ENCODE measurements around the gene PTPRZ1.

The PTPRZ1 gene

GRCh38 chr7:121953164-121953563 lies 80.2 kb downstream of the PTPRZ1 start:
- no peaks in the 10 kb centered on the region for H3K79me2 ChIP-seq (ENCODE audit: low read length)
- no peaks in the 10 kb centered on the region for H3K4me1 ChIP-seq (ENCODE audit: low read length)
- H3K27ac ChIP-seq (ENCODE audit: low read length): no peak overlapping the region
- H4K20me1 ChIP-seq (ENCODE audit: insufficient read depth, low read length): no peaks in the 10 kb centered on the region
- no peaks in the 10 kb centered on the region for H3K27me3 ChIP-seq (ENCODE audit: low read depth, low read length)
- no peak overlapping the region for H3K9ac ChIP-seq (ENCODE audit: low read length)
- no peak overlapping the region for H2AFZ ChIP-seq (ENCODE audit: low read depth, low read length)
- TF ChIP-seq EZH2phosphoT487 (IDR thresholded peaks at IDR 0.05; ENCODE audit: low read depth): no peak
- no peak for TF ChIP-seq CTCF (IDR thresholded peaks at IDR 0.05; ENCODE audit: low read depth, low read length)
- no peaks in the 10 kb centered on the region for H3K36me3 ChIP-seq (replicated peaks; ENCODE audit: low read depth, low read length)
- no peak overlapping the region for H3K4me3 ChIP-seq (ENCODE audit: low read length)
- H3K4me2 ChIP-seq (ENCODE audit: low read length): no peak overlapping the region
- no peaks in the 10 kb centered on the region for H3K9me3 ChIP-seq (ENCODE audit: insufficient read depth, low read length)

GRCh38 chr7:121953601-121954000 lies 80.6 kb downstream of the PTPRZ1 start:
- TF ChIP-seq CTCF (IDR thresholded peaks at IDR 0.05; ENCODE audit: low read depth, low read length) (no peak), EZH2phosphoT487 (IDR thresholded peaks at IDR 0.05; ENCODE audit: low read depth) (no peak)
- Histone ChIP-seq H3K27me3 (ENCODE audit: low read depth, low read length) (no peaks in the 10 kb centered on the region), H3K4me2 (ENCODE audit: low read length) (no peak overlapping the region), H3K4me1 (ENCODE audit: low read length) (no peaks in the 10 kb centered on the region), H3K36me3 (replicated peaks; ENCODE audit: low read depth, low read length) (no peaks in the 10 kb centered on the region), H3K27ac (ENCODE audit: low read length) (no peak overlapping the region), H2AFZ (ENCODE audit: low read depth, low read length) (no peak overlapping the region), H3K4me3 (ENCODE audit: low read length) (no peak overlapping the region), H3K79me2 (ENCODE audit: low read length) (no peaks in the 10 kb centered on the region), H3K9me3 (ENCODE audit: insufficient read depth, low read length) (no peaks in the 10 kb centered on the region), H4K20me1 (ENCODE audit: insufficient read depth, low read length) (no peaks in the 10 kb centered on the region), H3K9ac (ENCODE audit: low read length) (no peak overlapping the region)

- Histone ChIP-seq H4K20me1 (ENCODE audit: insufficient read depth, low read length) (no peaks in the 10 kb centered on the region), H3K27me3 (ENCODE audit: low read depth, low read length) (no peaks in the 10 kb centered on the region), H3K9ac (ENCODE audit: low read length) (no peak overlapping the region), H3K79me2 (ENCODE audit: low read length) (no peaks in the 10 kb centered on the region), H3K4me3 (ENCODE audit: low read length) (no peak overlapping the region), H3K36me3 (replicated peaks; ENCODE audit: low read depth, low read length) (no peaks in the 10 kb centered on the region), H3K4me2 (ENCODE audit: low read length) (no peak overlapping the region), H3K27ac (ENCODE audit: low read length) (no peak overlapping the region), H2AFZ (ENCODE audit: low read depth, low read length) (no peak overlapping the region), H3K4me1 (ENCODE audit: low read length) (no peaks in the 10 kb centered on the region), H3K9me3 (ENCODE audit: insufficient read depth, low read length) (no peaks in the 10 kb centered on the region)
- TF ChIP-seq CTCF (IDR thresholded peaks at IDR 0.05; ENCODE audit: low read depth, low read length) (no peak), EZH2phosphoT487 (IDR thresholded peaks at IDR 0.05; ENCODE audit: low read depth) (no peak)
These were observed 81.8 kb downstream of the PTPRZ1 start for GRCh38 chr7:121954803-121955202.

- no peak overlapping the region for H3K27ac ChIP-seq (ENCODE audit: low read length)
These were observed 84.7 kb downstream of the PTPRZ1 start for GRCh38 chr7:121957626-121958025.

More at GRCh38 chr7:121957626-121958025, 84.7 kb downstream of the PTPRZ1 start:
- no peaks in the 10 kb centered on the region for H3K4me1 ChIP-seq (ENCODE audit: low read length)
- H3K36me3 ChIP-seq (replicated peaks; ENCODE audit: low read depth, low read length): no peaks in the 10 kb centered on the region
- no peak overlapping the region for H3K4me2 ChIP-seq (ENCODE audit: low read length)
- H3K4me3 ChIP-seq (ENCODE audit: low read length): no peak overlapping the region
- no peaks in the 10 kb centered on the region for H3K27me3 ChIP-seq (ENCODE audit: low read depth, low read length)
- H2AFZ ChIP-seq (ENCODE audit: low read depth, low read length): no peak overlapping the region
- no peaks in the 10 kb centered on the region for H3K79me2 ChIP-seq (ENCODE audit: low read length)
- H3K9me3 ChIP-seq (ENCODE audit: insufficient read depth, low read length): no peaks in the 10 kb centered on the region
- no peaks in the 10 kb centered on the region for H4K20me1 ChIP-seq (ENCODE audit: insufficient read depth, low read length)
- H3K9ac ChIP-seq (ENCODE audit: low read length): no peak overlapping the region
- TF ChIP-seq EZH2phosphoT487 (IDR thresholded peaks at IDR 0.05; ENCODE audit: low read depth): no peak
- TF ChIP-seq CTCF (IDR thresholded peaks at IDR 0.05; ENCODE audit: low read depth, low read length): no peak

Data from OCI-LY3 (cell line).